ENCODE measurements around the gene KPTN. TPM values are rescaled to one million over a fixed set of nuclear protein-coding genes. Genes with fewer than 3 reads are reported as not detected.
A peak's percentile ranks its signal among the peaks of the same experiment; 100 is the strongest.

The KPTN gene
- total RNA-seq, 1 experiment from 2014 or later, result 20.8 TPM

DNA sequence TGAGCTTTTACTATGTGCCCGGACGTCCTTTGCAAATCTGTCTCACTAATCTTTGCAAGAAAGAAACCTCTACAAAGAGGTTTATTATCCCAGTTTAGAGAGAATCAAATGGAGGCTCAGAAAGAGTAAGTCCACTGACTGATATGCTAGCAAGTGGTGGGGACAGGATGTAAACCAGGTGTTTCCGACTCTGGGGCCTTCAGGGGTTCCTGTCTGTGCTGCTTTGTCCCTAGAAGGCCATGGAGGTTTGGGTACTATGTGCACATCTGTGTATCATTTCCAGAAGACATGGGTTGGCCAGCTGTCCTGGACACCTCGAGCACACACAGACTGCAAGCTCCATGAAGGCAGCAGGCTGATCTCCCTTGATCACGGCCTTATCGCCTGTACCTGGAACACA is 1.2 kb upstream of the KPTN start:
- intact Hi-C loops (cut with micrococcal nuclease; ENCODE audit: unreplicated experiment), result no loop called here

DNA sequence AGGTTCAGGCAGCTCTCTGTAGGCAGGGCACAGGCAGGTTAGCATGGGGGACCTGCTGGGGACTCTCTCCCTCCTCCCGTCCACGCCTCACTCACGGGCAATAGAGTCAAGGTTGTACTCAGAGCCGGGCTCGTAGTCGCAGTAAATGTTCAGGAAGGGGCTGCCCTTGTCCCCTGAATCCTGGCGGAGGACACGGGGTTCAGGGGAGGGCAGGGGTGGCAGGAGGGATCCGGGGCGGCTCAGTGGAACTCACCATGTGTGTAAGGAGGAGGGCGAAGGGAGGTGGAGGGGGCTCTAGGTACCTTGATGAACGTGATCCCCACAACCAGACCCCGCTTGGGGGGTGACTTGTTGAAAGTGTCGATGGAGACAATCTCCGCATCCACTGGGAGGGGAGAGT is 819 bp downstream of the KPTN start:
- no peak for DNase-seq
- Histone ChIP-seq H3K4me1 (replicated peaks; ENCODE audit: insufficient read depth) (peaks cover 10% of the 10 kb centered on the region; the same call in 1 of the 2 replicates), H3K27me3 (ENCODE audit: insufficient read depth, low read depth) (no peaks in the 10 kb centered on the region), H3K79me2 (ENCODE audit: low read depth) (peaks cover 7% of the 10 kb centered on the region), H3K4me2 (peak overlapping the region; percentile 82), H3K36me3 (ENCODE audit: low read depth) (no peaks in the 10 kb centered on the region), H3K9me3 (ENCODE audit: insufficient read depth, low read depth) (no peaks in the 10 kb centered on the region), H3K27ac (no peak overlapping the region), H3F3A (ENCODE audit: insufficient read depth, low read depth) (peaks cover 17% of the 10 kb centered on the region), H3K4me3 (peak overlapping the region; percentile 84; the same call in 1 of the 2 replicates), H3K9me2 (ENCODE audit: insufficient read depth) (no peaks in the 10 kb centered on the region), H2AFZ (peak overlapping the region; percentile 97), H4K20me1 (ENCODE audit: insufficient read depth) (no peaks in the 10 kb centered on the region)
- ChIA-PET POLR2A (ENCODE audit: unreplicated experiment) (interaction anchor here (0.5 to 0.7 kb wide), 3 partner anchors 115 to 260 kb away, joined by 3 to 7 read pairs (median 4); no protein-coding TSS in a partner anchor), CTCF (interaction anchor here (0.5 to 1.6 kb wide), 5 partner anchors 47 to 232 kb away, joined by 3 to 11 read pairs (median 3); no protein-coding TSS in a partner anchor)
- BruUV-seq (replicated peaks), result no TSS peak
- TF ChIP-seq EZH2 (IDR thresholded peaks at IDR 0.05; ENCODE audit: low read depth), result no peak
- TF ChIP-seq, protein P1, sequence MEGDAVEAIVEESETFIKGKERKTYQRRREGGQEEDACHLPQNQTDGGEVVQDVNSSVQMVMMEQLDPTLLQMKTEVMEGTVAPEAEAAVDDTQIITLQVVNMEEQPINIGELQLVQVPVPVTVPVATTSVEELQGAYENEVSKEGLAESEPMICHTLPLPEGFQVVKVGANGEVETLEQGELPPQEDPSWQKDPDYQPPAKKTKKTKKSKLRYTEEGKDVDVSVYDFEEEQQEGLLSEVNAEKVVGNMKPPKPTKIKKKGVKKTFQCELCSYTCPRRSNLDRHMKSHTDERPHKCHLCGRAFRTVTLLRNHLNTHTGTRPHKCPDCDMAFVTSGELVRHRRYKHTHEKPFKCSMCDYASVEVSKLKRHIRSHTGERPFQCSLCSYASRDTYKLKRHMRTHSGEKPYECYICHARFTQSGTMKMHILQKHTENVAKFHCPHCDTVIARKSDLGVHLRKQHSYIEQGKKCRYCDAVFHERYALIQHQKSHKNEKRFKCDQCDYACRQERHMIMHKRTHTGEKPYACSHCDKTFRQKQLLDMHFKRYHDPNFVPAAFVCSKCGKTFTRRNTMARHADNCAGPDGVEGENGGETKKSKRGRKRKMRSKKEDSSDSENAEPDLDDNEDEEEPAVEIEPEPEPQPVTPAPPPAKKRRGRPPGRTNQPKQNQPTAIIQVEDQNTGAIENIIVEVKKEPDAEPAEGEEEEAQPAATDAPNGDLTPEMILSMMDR (conservative IDR thresholded peaks at IDR 0.05), result no peak
- intact Hi-C loops (cut with micrococcal nuclease; ENCODE audit: unreplicated experiment), result loop anchor here (1.0 kb wide), 1 partner anchor 47 kb away; no protein-coding TSS in a partner anchor

More for the DNA sequence above, 1.2 kb upstream of the KPTN start:
- BruUV-seq (replicated peaks), result no TSS peak
- Histone ChIP-seq H3K9me3 (ENCODE audit: insufficient read depth, low read depth) (no peaks in the 10 kb centered on the region), H2AFZ (no peak overlapping the region), H3K79me2 (ENCODE audit: low read depth) (peaks cover 7% of the 10 kb centered on the region), H3F3A (ENCODE audit: insufficient read depth, low read depth) (peaks cover 17% of the 10 kb centered on the region), H3K4me2 (peak overlapping the region; percentile 82), H3K9me2 (ENCODE audit: insufficient read depth) (no peaks in the 10 kb centered on the region), H3K36me3 (ENCODE audit: low read depth) (no peaks in the 10 kb centered on the region), H4K20me1 (ENCODE audit: insufficient read depth) (no peaks in the 10 kb centered on the region), H3K4me3 (peak overlapping the region; percentile 84; the same call in 1 of the 2 replicates), H3K27me3 (ENCODE audit: insufficient read depth, low read depth) (no peaks in the 10 kb centered on the region), H3K27ac (no peak overlapping the region), H3K4me1 (replicated peaks; ENCODE audit: insufficient read depth) (peaks cover 10% of the 10 kb centered on the region; the same call in 1 of the 2 replicates)
- POLR2A ChIA-PET (ENCODE audit: unreplicated experiment), result no interaction called here
- CTCF ChIA-PET, result no interaction called here
- TF ChIP-seq, protein P1 (conservative IDR thresholded peaks at IDR 0.05), result no peak
- no peak for TF ChIP-seq EZH2 (IDR thresholded peaks at IDR 0.05; ENCODE audit: low read depth)
- DNase-seq, result no peak

DNA sequence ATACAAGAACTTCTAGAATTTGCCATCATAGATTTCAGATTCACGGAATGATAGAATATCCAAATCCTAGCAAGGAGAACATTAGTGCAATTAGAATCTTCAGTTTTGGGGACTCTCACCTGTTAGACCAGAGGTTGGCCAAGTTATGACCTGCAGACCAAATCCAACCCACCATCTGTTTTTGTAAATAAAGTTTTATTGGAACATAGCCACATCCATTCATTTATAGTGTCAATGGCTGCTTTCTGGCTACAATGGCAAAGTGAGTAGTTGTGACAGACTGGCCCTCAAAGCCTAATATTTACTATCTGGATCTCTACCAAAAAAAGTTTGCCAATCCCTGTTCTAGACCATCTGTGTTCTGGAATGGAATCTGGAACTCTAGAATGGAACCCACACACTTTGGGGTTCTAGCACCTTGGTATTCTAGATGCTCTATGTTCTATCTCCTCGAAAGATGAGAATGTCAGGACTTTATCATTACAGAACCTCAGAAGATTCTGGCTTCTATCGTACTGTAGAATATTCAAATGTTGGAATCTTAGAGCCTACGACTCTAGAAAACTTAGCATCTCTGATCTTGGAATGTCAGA is 2.5 kb downstream of the KPTN start:
- Histone ChIP-seq H3K27ac (no peak overlapping the region), H2AFZ (no peak overlapping the region), H3K9me3 (ENCODE audit: insufficient read depth, low read depth) (no peaks in the 10 kb centered on the region), H3K27me3 (ENCODE audit: insufficient read depth, low read depth) (no peaks in the 10 kb centered on the region), H3K4me1 (replicated peaks; ENCODE audit: insufficient read depth) (peaks cover 10% of the 10 kb centered on the region; the same call in 1 of the 2 replicates), H3K4me2 (no peak overlapping the region), H3K36me3 (ENCODE audit: low read depth) (no peaks in the 10 kb centered on the region), H3K4me3 (no peak overlapping the region), H4K20me1 (ENCODE audit: insufficient read depth) (no peaks in the 10 kb centered on the region), H3K9me2 (ENCODE audit: insufficient read depth) (no peaks in the 10 kb centered on the region), H3F3A (ENCODE audit: insufficient read depth, low read depth) (peaks cover 17% of the 10 kb centered on the region), H3K79me2 (ENCODE audit: low read depth) (peaks cover 7% of the 10 kb centered on the region)
- CTCF ChIA-PET, result no interaction called here
- intact Hi-C loops (cut with micrococcal nuclease; ENCODE audit: unreplicated experiment), result no loop called here
- TF ChIP-seq, protein P1 (conservative IDR thresholded peaks at IDR 0.05), result no peak
- no peak for TF ChIP-seq EZH2 (IDR thresholded peaks at IDR 0.05; ENCODE audit: low read depth)
- POLR2A ChIA-PET (ENCODE audit: unreplicated experiment), result no interaction called here
- no TSS peak for BruUV-seq (replicated peaks)
- DNase-seq, result no peak

Measured in PC-9 (cell line).